GM18951 (cell line): ENCODE data around the gene DAGLA.
"Not testable (repeated sequence)": the region's sequence is repeated elsewhere in the genome, so short reads cannot be mapped to it uniquely, and the experiment has no call there.

Source experiments
- POLR2A ChIP-seq: IDR thresholded peaks from 4 replicates; pipeline ENCODE4 v1.6.1; 2011; ENCODE audit warnings: mild to moderate bottlenecking; ENCODE audit not compliant: insufficient read length, insufficient read depth; ENCODE audit errors: extremely low read depth
- in situ Hi-C: fragments of 300-500 bp; cut with MboI; formaldehyde crosslinking; loops from one replicate; pipeline ENCODE4 v1.12.0; 2022; ENCODE audit warnings: low sequenced_read_pairs, mixed read lengths, inconsistent platforms; ENCODE audit not compliant: unreplicated experiment

Gene DAGLA

GRCh38 chr11:61679893-61680621 is at the start of gene DAGLA:
Gene DAGLA, plus strand, starts transcription at chr11:61680391. Its CDS starts 39,765 bp downstream, at chr11:61720156.
- no peak for TF ChIP-seq POLR2A
- in situ Hi-C loops = no loop called here

GRCh38 chr11:61632096-61632495 is 48.1 kb upstream of the DAGLA start:
- TF ChIP-seq POLR2A = no peak
- in situ Hi-C loops = no loop called here

GRCh38 chr11:61635304-61635703 is 44.9 kb upstream of the DAGLA start:
- TF ChIP-seq POLR2A = no peak
- in situ Hi-C loops = no loop called here

- TF ChIP-seq POLR2A = no peak
- in situ Hi-C loops = no loop called here
Measured at GRCh38 chr11:61635787-61636186, 44.4 kb upstream of the DAGLA start.

GRCh38 chr11:61636676-61637075 is 43.5 kb upstream of the DAGLA start:
- no peak for TF ChIP-seq POLR2A
- in situ Hi-C loops = no loop called here

- in situ Hi-C loops = no loop called here
Measured at GRCh38 chr11:61637277-61637676, 42.9 kb upstream of the DAGLA start.

GRCh38 chr11:61639816-61640443 is 40.3 kb upstream of the DAGLA start:
- in situ Hi-C loops = no loop called here
- no peak for TF ChIP-seq POLR2A

More at GRCh38 chr11:61637277-61637676, 42.9 kb upstream of the DAGLA start:
- TF ChIP-seq POLR2A = no peak

GRCh38 chr11:61642162-61642561 is 38.0 kb upstream of the DAGLA start:
- TF ChIP-seq POLR2A = no peak
- in situ Hi-C loops = no loop called here

GRCh38 chr11:61645179-61645868 is 34.9 kb upstream of the DAGLA start:
- no peak for TF ChIP-seq POLR2A
- in situ Hi-C loops = no loop called here

GRCh38 chr11:61647529-61647928 is 32.7 kb upstream of the DAGLA start:
- in situ Hi-C loops = no loop called here
- no peak for TF ChIP-seq POLR2A

- TF ChIP-seq POLR2A = no peak
- in situ Hi-C loops = no loop called here
Measured at GRCh38 chr11:61650781-61651571, 29.2 kb upstream of the DAGLA start.

GRCh38 chr11:61652135-61652534 is 28.1 kb upstream of the DAGLA start:
- in situ Hi-C loops = no loop called here

GRCh38 chr11:61654397-61654829 is 25.8 kb upstream of the DAGLA start:
- in situ Hi-C loops = no loop called here
- TF ChIP-seq POLR2A = no peak

More at GRCh38 chr11:61652135-61652534, 28.1 kb upstream of the DAGLA start:
- TF ChIP-seq POLR2A = no peak

- in situ Hi-C loops = not testable (repeated sequence)
Measured at GRCh38 chr11:61655266-61656159, 24.7 kb upstream of the DAGLA start.
